Measurements from ENCODE around the gene CCDC170. TPM values are rescaled to one million over a fixed set of nuclear protein-coding genes. Genes with fewer than 3 reads are reported as not detected.

CCDC170 gene
- total RNA-seq, 1 donor from 2014 or later, result 0.06 TPM

- DNase-seq (ENCODE audit: low read depth), result no peak
- no peak overlapping the region for H3K4me3 ChIP-seq (ENCODE audit: low read depth, low read length)
- TF ChIP-seq CTCF (conservative IDR thresholded peaks at IDR 0.05; ENCODE audit: low read depth, low read length), result no peak
Observed at GRCh38 chr6:151669208-151669560, 175.4 kb downstream of the CCDC170 start.

GRCh38 chr6:151670116-151670515, 176.3 kb downstream of the CCDC170 start:
- TF ChIP-seq CTCF (conservative IDR thresholded peaks at IDR 0.05; ENCODE audit: low read depth, low read length), result no peak
- H3K4me3 ChIP-seq (ENCODE audit: low read depth, low read length), result no peak overlapping the region
- no peak for DNase-seq (ENCODE audit: low read depth)

Other genes starting within 250 kb of the CCDC170 start
- 8.9 and 18.6 TPM in 2 replicates for gene ZBTB2, start 102.5 kb upstream of the CCDC170 start, total RNA-seq
- gene RMND1, start 41.9 kb upstream of the CCDC170 start, total RNA-seq, result 24.7 and 33.6 TPM in 2 replicates

Data from epithelial cell of proximal tubule (primary cell).